ENCODE data around the gene IFT122.

- TF ChIP-seq CTCF (IDR thresholded peaks at IDR 0.05; ENCODE audit: insufficient read depth, low read depth, low read length) (no peak), EZH2 (IDR thresholded peaks at IDR 0.05; ENCODE audit: insufficient read depth, low read length) (no peak)
Observed at GRCh38 chr3:129409541-129409940, 30.5 kb upstream of the IFT122 start.
